ENCODE data around the gene SYTL2.
A peak's percentile ranks its signal among the peaks of the same experiment; 100 is the strongest.

SYTL2 gene

GRCh38 chr11:85748455-85748891 is 62.5 kb downstream of the SYTL2 start:
- H3K27ac ChIP-seq (ENCODE audit: low read length) = no peak overlapping the region
- no peaks in the 10 kb centered on the region for H3K9me3 ChIP-seq (ENCODE audit: insufficient read depth, low read length)
- H3K36me3 ChIP-seq (replicated peaks; ENCODE audit: low read depth, low read length) = no peaks in the 10 kb centered on the region
- no peak overlapping the region for H3K4me2 ChIP-seq (ENCODE audit: low read length)
- H3K4me1 ChIP-seq (ENCODE audit: low read length) = peaks cover under 1% of the 10 kb centered on the region
- H2AFZ ChIP-seq (ENCODE audit: low read depth, low read length) = no peak overlapping the region
- no peak overlapping the region for H3K4me3 ChIP-seq (ENCODE audit: low read length)
- no peaks in the 10 kb centered on the region for H4K20me1 ChIP-seq (ENCODE audit: insufficient read depth, low read length)
- TF ChIP-seq EZH2phosphoT487 (IDR thresholded peaks at IDR 0.05; ENCODE audit: low read depth) (no peak), CTCF (IDR thresholded peaks at IDR 0.05; ENCODE audit: low read depth, low read length) (no peak)
- no peaks in the 10 kb centered on the region for H3K79me2 ChIP-seq (ENCODE audit: low read length)
- no peak overlapping the region for H3K9ac ChIP-seq (ENCODE audit: low read length)
- H3K27me3 ChIP-seq (ENCODE audit: low read depth, low read length) = peaks cover 12% of the 10 kb centered on the region; the same call in 1 of the 2 replicates

- Histone ChIP-seq H4K20me1 (ENCODE audit: insufficient read depth, low read length) (no peaks in the 10 kb centered on the region), H3K9ac (ENCODE audit: low read length) (no peak overlapping the region), H3K4me1 (ENCODE audit: low read length) (peaks cover 10% of the 10 kb centered on the region), H3K4me2 (ENCODE audit: low read length) (no peak overlapping the region), H3K4me3 (ENCODE audit: low read length) (no peak overlapping the region), H3K36me3 (replicated peaks; ENCODE audit: low read depth, low read length) (no peaks in the 10 kb centered on the region), H3K9me3 (ENCODE audit: insufficient read depth, low read length) (no peaks in the 10 kb centered on the region), H3K27ac (ENCODE audit: low read length) (no peak overlapping the region), H3K79me2 (ENCODE audit: low read length) (no peaks in the 10 kb centered on the region), H2AFZ (ENCODE audit: low read depth, low read length) (no peak overlapping the region), H3K27me3 (ENCODE audit: low read depth, low read length) (peaks cover 12% of the 10 kb centered on the region; the same call in 1 of the 2 replicates)
- TF ChIP-seq EZH2phosphoT487 (IDR thresholded peaks at IDR 0.05; ENCODE audit: low read depth) (no peak), CTCF (IDR thresholded peaks at IDR 0.05; ENCODE audit: low read depth, low read length) (no peak)
These were observed 64.3 kb downstream of the SYTL2 start for GRCh38 chr11:85746670-85747069.

- no peak overlapping the region for H3K9ac ChIP-seq (ENCODE audit: low read length)
- H2AFZ ChIP-seq (ENCODE audit: low read depth, low read length) = no peak overlapping the region
- no peaks in the 10 kb centered on the region for H4K20me1 ChIP-seq (ENCODE audit: insufficient read depth, low read length)
- H3K4me3 ChIP-seq (ENCODE audit: low read length) = no peak overlapping the region
- H3K4me1 ChIP-seq (ENCODE audit: low read length) = peaks cover 10% of the 10 kb centered on the region
- peaks cover 9% of the 10 kb centered on the region; the same call in 1 of the 2 replicates for H3K27me3 ChIP-seq (ENCODE audit: low read depth, low read length)
- no peak overlapping the region for H3K27ac ChIP-seq (ENCODE audit: low read length)
- no peaks in the 10 kb centered on the region for H3K36me3 ChIP-seq (replicated peaks; ENCODE audit: low read depth, low read length)
- no peak overlapping the region for H3K4me2 ChIP-seq (ENCODE audit: low read length)
- no peak for TF ChIP-seq EZH2phosphoT487 (IDR thresholded peaks at IDR 0.05; ENCODE audit: low read depth)
- TF ChIP-seq CTCF (IDR thresholded peaks at IDR 0.05; ENCODE audit: low read depth, low read length) = no peak
- H3K9me3 ChIP-seq (ENCODE audit: insufficient read depth, low read length) = no peaks in the 10 kb centered on the region
- H3K79me2 ChIP-seq (ENCODE audit: low read length) = no peaks in the 10 kb centered on the region
These were observed 65.3 kb downstream of the SYTL2 start for GRCh38 chr11:85745626-85746025.

- Histone ChIP-seq H3K9me3 (ENCODE audit: insufficient read depth, low read length) (no peaks in the 10 kb centered on the region), H3K4me1 (ENCODE audit: low read length) (peaks cover 10% of the 10 kb centered on the region), H3K36me3 (replicated peaks; ENCODE audit: low read depth, low read length) (no peaks in the 10 kb centered on the region), H3K4me2 (ENCODE audit: low read length) (peak overlapping the region; percentile 2; the same call in 1 of the 2 replicates), H4K20me1 (ENCODE audit: insufficient read depth, low read length) (no peaks in the 10 kb centered on the region), H2AFZ (ENCODE audit: low read depth, low read length) (no peak overlapping the region), H3K27me3 (ENCODE audit: low read depth, low read length) (no peaks in the 10 kb centered on the region), H3K9ac (ENCODE audit: low read length) (no peak overlapping the region), H3K27ac (ENCODE audit: low read length) (no peak overlapping the region), H3K4me3 (ENCODE audit: low read length) (no peak overlapping the region), H3K79me2 (ENCODE audit: low read length) (no peaks in the 10 kb centered on the region)
- TF ChIP-seq EZH2phosphoT487 (IDR thresholded peaks at IDR 0.05; ENCODE audit: low read depth) (no peak), CTCF (IDR thresholded peaks at IDR 0.05; ENCODE audit: low read depth, low read length) (no peak)
These were observed 68.1 kb downstream of the SYTL2 start for GRCh38 chr11:85742873-85743275.

All from OCI-LY3 (cell line).